GM23248 (cell line): ENCODE data around the gene STK4.

Experiments used
- EZH2 ChIP-seq: fragments of 200-600 bp; sonication (generic); IDR thresholded peaks from 2 replicates; pipeline ENCODE4 v1.6.1; 2018; ENCODE audit warnings: antibody characterized with exemption, mild to moderate bottlenecking; ENCODE audit not compliant: insufficient read depth, poor library complexity, severe bottlenecking
- EZH2phosphoT487 ChIP-seq: fragments of 200-600 bp; sonication (generic); IDR thresholded peaks from 2 replicates; pipeline ENCODE4 v1.6.1; 2018; ENCODE audit warnings: antibody characterized with exemption, moderate library complexity, mild to moderate bottlenecking, low read depth; ENCODE audit not compliant: insufficient read depth

DNA sequence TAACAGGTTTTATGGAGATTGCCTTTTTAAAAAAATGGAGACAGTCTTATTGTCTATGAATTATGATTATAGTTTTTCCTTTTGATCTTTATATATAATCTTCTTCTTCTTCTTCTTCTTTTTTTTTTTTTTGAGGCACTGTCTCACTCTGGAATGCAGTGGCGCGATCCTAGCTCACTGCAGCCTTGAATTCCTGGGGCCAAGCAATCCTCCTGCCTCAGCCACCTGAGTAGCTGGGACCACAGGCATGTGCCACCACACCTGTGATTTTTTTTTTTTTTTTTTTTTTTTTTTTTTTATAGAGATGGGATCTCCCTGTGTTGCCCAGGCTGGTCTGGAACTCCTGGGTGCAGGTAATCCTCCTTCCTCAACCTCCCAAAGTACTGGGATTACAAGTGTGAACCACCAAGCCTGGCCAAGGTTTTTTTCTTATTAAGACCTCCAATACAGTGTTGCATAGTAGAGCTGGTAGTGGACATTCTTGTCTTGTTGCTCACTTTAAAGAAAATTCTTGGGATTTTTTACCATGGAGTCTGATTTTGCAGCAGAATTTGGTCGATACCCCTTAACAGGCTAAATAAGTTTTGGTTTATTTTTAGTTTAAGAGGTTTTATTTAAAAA, 46.5 kb downstream of the STK4 start:
- no peak for TF ChIP-seq EZH2phosphoT487
- TF ChIP-seq EZH2, result no peak
